ENCODE results near the gene AOAH. TPM values are rescaled to one million over a fixed set of nuclear protein-coding genes. Genes with fewer than 3 reads are reported as not detected.
"Not testable (repeated sequence)": the region's sequence is repeated elsewhere in the genome, so short reads cannot be mapped to it uniquely, and the experiment has no call there.

AOAH gene
- total RNA-seq, 1 donor from 2014 or later = 33.4 TPM

DNA sequence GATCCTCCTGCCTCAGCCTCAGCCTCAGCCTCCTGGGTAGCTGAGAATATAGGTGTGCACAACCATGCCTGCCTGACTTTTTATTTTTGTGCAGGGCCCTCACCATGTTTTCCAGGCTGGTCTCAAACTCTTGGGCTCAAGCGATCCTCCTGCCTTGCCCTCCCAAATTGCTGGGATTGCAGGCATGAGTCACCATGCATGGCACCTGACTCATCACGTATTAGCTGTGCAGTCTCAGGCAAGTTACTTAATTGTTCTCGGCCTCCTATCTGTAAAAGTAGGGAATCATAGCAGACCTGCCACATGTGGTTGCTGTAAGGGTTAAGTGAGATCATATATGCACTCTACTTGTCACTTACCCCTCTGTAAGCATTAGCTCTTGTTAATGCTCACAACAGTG is 217.5 kb downstream of the AOAH start:
- Mint-ChIP-seq H3K4me3 (ENCODE audit: low read depth) (no peak overlapping the region), H3K27ac (no peak overlapping the region), H3K36me3 (ENCODE audit: low read depth) (no peaks in the 10 kb centered on the region), H3K9me3 (peaks cover 3% of the 10 kb centered on the region), H3K27me3 (ENCODE audit: low read depth) (no peaks in the 10 kb centered on the region), H3K4me1 (ENCODE audit: low read depth) (no peaks in the 10 kb centered on the region)
- no peak for DNase-seq (ENCODE audit: low spot score)
- intact Hi-C loops (cut with micrococcal nuclease) = no loop called here

DNA sequence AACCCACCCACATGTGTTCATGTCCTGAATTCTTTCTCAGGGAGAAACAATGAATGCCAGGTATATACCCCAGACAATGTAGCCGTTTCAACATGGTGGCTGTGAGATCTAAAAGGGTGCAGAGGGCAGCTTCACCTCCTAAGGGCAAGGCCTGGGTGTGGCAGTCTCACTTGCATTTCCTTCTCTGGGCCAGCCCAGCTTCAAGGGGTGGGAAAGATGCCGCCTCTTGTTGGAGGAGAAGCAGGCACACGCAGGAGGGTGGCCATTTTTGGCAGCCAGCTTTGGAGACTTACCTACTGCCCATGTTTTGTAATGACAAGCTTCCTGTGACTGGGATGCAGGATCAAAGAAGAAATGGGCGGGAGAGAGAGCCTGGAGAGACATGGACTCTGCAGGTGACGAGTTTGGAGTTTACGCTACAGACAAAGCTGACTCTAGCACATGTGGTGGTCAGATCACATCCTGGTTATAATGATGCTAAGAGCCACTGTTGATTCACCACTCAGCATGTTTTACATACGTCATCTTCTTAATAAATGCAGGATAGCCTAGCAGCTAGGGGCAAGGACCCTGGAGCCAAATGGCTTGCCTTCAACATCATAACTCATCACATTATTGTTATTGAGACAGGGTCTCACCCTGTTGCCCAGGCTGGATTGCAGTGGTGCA is 218.0 kb downstream of the AOAH start:
- intact Hi-C loops (cut with micrococcal nuclease) = no loop called here
- Mint-ChIP-seq H3K27ac (no peak overlapping the region), H3K4me3 (ENCODE audit: low read depth) (no peak overlapping the region), H3K27me3 (ENCODE audit: low read depth) (no peaks in the 10 kb centered on the region), H3K4me1 (ENCODE audit: low read depth) (no peaks in the 10 kb centered on the region), H3K36me3 (ENCODE audit: low read depth) (no peaks in the 10 kb centered on the region), H3K9me3 (peaks cover 3% of the 10 kb centered on the region)
- no peak for DNase-seq (ENCODE audit: low spot score)

DNA sequence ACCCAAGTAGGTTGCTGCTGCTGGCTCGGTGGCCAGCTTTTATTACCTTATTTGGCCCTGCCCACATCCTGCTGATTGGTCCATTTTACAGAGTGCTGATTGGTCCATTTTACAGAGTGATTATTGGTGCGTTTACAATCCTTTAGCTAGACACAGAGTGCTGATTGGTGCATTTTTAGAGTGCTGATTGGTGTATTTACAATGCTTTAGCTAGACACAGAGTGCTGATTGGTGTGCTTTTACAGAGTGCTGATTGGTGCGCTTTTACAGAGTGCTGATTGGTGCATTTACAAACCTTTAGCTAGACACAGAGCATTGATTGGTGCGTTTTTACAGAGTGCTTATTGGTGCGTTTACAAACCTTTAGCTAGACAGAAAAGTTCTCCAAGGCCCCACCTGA is 219.7 kb downstream of the AOAH start:
- H3K27ac Mint-ChIP-seq; intact Hi-C loops (cut with micrococcal nuclease); H3K27me3 Mint-ChIP-seq (ENCODE audit: low read depth); H3K9me3 Mint-ChIP-seq; DNase-seq (ENCODE audit: low spot score); H3K36me3 Mint-ChIP-seq (ENCODE audit: low read depth); H3K4me3 Mint-ChIP-seq (ENCODE audit: low read depth); H3K4me1 Mint-ChIP-seq (ENCODE audit: low read depth): not testable (repeated sequence)

- intact Hi-C loops (cut with micrococcal nuclease); H3K36me3 Mint-ChIP-seq (ENCODE audit: low read depth); H3K4me1 Mint-ChIP-seq (ENCODE audit: low read depth): not testable (repeated sequence)
Measured at GRCh38 chr7:36504216-36504615, 220.1 kb downstream of the AOAH start.

DNA sequence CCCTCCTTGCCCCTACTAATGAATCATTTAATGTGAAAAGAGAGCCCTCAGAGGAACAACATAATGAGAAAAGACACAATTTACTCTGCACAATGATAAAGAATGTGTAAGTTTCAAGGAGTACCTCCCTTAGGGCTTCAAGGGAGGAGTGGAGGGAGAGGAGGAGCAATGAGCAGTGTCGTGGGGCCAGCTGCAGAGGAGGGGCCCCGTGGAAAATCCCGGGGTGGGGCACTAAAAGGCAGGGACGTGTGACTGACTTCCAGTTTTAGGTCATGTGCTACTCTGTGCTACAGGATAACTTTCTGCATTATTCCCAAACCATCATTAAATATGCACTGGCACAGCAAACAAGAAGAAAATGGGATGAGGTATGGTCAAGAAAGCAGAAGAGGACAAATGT is 226.5 kb downstream of the AOAH start:
- H3K9me3 Mint-ChIP-seq = no peaks in the 10 kb centered on the region
- no peak overlapping the region for H3K27ac Mint-ChIP-seq
- intact Hi-C loops (cut with micrococcal nuclease) = no loop called here
- H3K27me3 Mint-ChIP-seq (ENCODE audit: low read depth) = peaks cover 4% of the 10 kb centered on the region
- H3K4me1 Mint-ChIP-seq (ENCODE audit: low read depth) = no peaks in the 10 kb centered on the region
- DNase-seq (ENCODE audit: low spot score) = no peak
- H3K4me3 Mint-ChIP-seq (ENCODE audit: low read depth) = no peak overlapping the region
- H3K36me3 Mint-ChIP-seq (ENCODE audit: low read depth) = no peaks in the 10 kb centered on the region

More at GRCh38 chr7:36504216-36504615, 220.1 kb downstream of the AOAH start:
- H3K27ac Mint-ChIP-seq; H3K9me3 Mint-ChIP-seq; H3K4me3 Mint-ChIP-seq (ENCODE audit: low read depth); DNase-seq (ENCODE audit: low spot score); H3K27me3 Mint-ChIP-seq (ENCODE audit: low read depth): not testable (repeated sequence)

- H3K27ac Mint-ChIP-seq; H3K9me3 Mint-ChIP-seq; H3K27me3 Mint-ChIP-seq (ENCODE audit: low read depth); DNase-seq (ENCODE audit: low spot score); H3K4me3 Mint-ChIP-seq (ENCODE audit: low read depth); H3K36me3 Mint-ChIP-seq (ENCODE audit: low read depth); H3K4me1 Mint-ChIP-seq (ENCODE audit: low read depth); intact Hi-C loops (cut with micrococcal nuclease): not testable (repeated sequence)
Measured at GRCh38 chr7:36497176-36497575, 227.1 kb downstream of the AOAH start.

- no peak overlapping the region for H3K4me3 Mint-ChIP-seq (ENCODE audit: low read depth)
- intact Hi-C loops (cut with micrococcal nuclease) = no loop called here
- DNase-seq (ENCODE audit: low spot score) = no peak
Measured at GRCh38 chr7:36496576-36496975, 227.7 kb downstream of the AOAH start.

DNA sequence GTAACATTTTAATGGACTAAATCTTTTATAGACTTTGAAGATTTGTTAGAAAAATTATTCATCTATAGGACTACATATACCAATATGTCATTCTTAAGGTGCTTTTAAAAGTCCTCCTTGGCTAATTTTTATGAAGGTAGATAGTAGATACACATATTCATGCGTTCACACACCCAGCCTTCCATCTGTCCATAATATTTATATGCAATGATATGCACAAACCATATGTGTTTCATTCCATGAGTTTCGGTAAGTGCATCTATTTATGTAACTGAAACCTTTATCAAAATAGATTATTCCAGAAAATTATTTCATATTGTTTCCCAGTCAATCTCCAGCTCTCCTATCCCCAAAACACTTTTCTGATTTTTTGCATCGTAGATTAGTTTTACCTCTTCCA is 233.0 kb downstream of the AOAH start:
- Mint-ChIP-seq H3K4me1 (ENCODE audit: low read depth) (peaks cover 2% of the 10 kb centered on the region), H3K36me3 (ENCODE audit: low read depth) (peaks cover 6% of the 10 kb centered on the region), H3K27me3 (ENCODE audit: low read depth) (peaks cover 6% of the 10 kb centered on the region), H3K4me3 (ENCODE audit: low read depth) (no peak overlapping the region), H3K9me3 (peaks cover 11% of the 10 kb centered on the region), H3K27ac (no peak overlapping the region)
- no peak for DNase-seq (ENCODE audit: low spot score)
- intact Hi-C loops (cut with micrococcal nuclease) = no loop called here

More at GRCh38 chr7:36496576-36496975, 227.7 kb downstream of the AOAH start:
- Mint-ChIP-seq H3K27ac (no peak overlapping the region), H3K4me1 (ENCODE audit: low read depth) (no peaks in the 10 kb centered on the region), H3K27me3 (ENCODE audit: low read depth) (peaks cover 4% of the 10 kb centered on the region), H3K9me3 (no peaks in the 10 kb centered on the region), H3K36me3 (ENCODE audit: low read depth) (no peaks in the 10 kb centered on the region)

- H3K9me3 Mint-ChIP-seq = peaks cover 11% of the 10 kb centered on the region
- H3K27ac Mint-ChIP-seq = no peak overlapping the region
- H3K4me3 Mint-ChIP-seq (ENCODE audit: low read depth) = no peak overlapping the region
- peaks cover 6% of the 10 kb centered on the region for H3K36me3 Mint-ChIP-seq (ENCODE audit: low read depth)
- H3K27me3 Mint-ChIP-seq (ENCODE audit: low read depth) = peaks cover 6% of the 10 kb centered on the region
- no peak for DNase-seq (ENCODE audit: low spot score)
- H3K4me1 Mint-ChIP-seq (ENCODE audit: low read depth) = peaks cover 2% of the 10 kb centered on the region
- intact Hi-C loops (cut with micrococcal nuclease) = no loop called here
Measured at GRCh38 chr7:36490419-36490830, 233.9 kb downstream of the AOAH start.

DNA sequence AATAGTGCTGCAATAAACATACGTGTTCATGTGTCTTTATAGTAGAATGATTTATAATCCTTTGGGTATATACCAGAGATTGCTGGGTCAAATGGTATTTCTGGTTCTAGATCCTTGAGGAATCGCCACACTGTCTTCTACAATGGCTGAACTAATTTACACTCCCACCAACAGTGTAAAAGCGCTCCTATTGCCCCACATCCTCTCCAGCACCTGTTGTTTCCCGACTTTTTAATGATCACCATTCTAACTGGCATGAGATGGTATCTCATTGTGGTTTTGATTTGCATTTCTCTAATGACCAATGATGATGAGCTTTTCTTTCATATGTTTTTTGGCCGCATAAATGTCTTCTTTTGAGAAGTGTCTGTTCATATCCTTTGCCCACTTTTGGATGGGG is 235.6 kb downstream of the AOAH start:
- H3K4me1 Mint-ChIP-seq (ENCODE audit: low read depth); H3K36me3 Mint-ChIP-seq (ENCODE audit: low read depth); H3K4me3 Mint-ChIP-seq (ENCODE audit: low read depth); H3K27ac Mint-ChIP-seq; H3K27me3 Mint-ChIP-seq (ENCODE audit: low read depth); DNase-seq (ENCODE audit: low spot score): not testable (repeated sequence)
- intact Hi-C loops (cut with micrococcal nuclease) = loop anchor here (10.0 kb wide), 1 partner anchor 476 kb away; no protein-coding TSS in a partner anchor
- peaks cover 11% of the 10 kb centered on the region for H3K9me3 Mint-ChIP-seq

DNA sequence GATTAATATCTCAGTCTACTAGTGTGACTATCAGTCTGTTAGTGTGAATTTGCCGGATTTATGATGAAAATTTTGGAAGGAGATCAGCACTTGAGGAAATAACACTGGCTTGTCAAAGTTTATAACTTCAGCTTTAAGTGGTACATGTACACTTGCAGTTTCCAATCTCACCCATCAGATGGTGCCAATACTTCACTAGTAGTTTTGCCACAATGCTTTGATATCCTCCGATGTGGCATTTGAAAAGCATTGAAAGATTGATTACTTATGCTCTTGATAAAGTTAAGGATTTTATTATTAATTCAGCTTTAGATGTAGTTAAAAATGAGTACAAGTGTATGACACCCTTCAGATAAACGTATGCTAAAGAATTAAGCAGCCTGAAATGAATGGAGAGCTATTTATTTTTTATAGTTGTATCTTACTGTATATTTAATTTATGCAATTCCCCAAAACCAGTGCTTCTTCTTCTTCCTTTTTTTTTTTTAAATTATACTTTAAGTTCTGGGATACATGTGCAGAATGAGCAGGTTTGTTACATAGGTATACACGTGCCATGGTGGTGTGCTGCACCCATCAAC is 236.4 kb downstream of the AOAH start:
- intact Hi-C loops (cut with micrococcal nuclease) = loop anchor here (1.0 to 10.0 kb wide), 4 partner anchors 183 to 711 kb away; no protein-coding TSS in a partner anchor
- Mint-ChIP-seq H3K9me3 (peaks cover 11% of the 10 kb centered on the region), H3K36me3 (ENCODE audit: low read depth) (peaks cover 6% of the 10 kb centered on the region), H3K4me3 (ENCODE audit: low read depth) (no peak overlapping the region), H3K27me3 (ENCODE audit: low read depth) (peaks cover 2% of the 10 kb centered on the region), H3K27ac (no peak overlapping the region), H3K4me1 (ENCODE audit: low read depth) (peaks cover 10% of the 10 kb centered on the region)
- no peak for DNase-seq (ENCODE audit: low spot score)

DNA sequence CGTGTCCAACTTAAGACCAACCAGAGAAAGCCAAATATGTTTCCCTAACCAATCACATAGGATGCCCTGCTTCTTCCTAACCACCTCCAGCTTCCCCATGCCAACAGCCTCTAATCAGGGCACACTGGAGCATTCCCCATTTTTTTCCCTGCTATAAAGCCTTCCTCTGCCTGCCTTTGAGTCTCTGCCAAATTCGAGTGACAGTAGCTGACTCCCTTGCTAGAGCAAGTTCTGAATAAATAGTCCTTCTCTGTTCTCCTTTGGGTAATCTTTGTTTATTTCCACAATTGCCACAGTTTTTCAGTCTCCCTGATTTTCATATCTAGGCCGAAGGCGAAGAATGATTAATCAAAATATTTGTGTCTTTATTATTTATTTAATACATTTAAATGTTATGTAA is 238.0 kb downstream of the AOAH start:
- H3K4me3 Mint-ChIP-seq (ENCODE audit: low read depth) = no peak overlapping the region
- peaks cover 18% of the 10 kb centered on the region for H3K9me3 Mint-ChIP-seq
- peaks cover 2% of the 10 kb centered on the region for H3K27me3 Mint-ChIP-seq (ENCODE audit: low read depth)

GRCh38 chr7:36484265-36484664 is 240.0 kb downstream of the AOAH start:
- H3K4me3 Mint-ChIP-seq (ENCODE audit: low read depth) = no peak overlapping the region
- no peaks in the 10 kb centered on the region for H3K27me3 Mint-ChIP-seq (ENCODE audit: low read depth)
- H3K27ac Mint-ChIP-seq = no peak overlapping the region
- no peak for DNase-seq (ENCODE audit: low spot score)
- H3K36me3 Mint-ChIP-seq (ENCODE audit: low read depth) = peaks cover 12% of the 10 kb centered on the region
- H3K4me1 Mint-ChIP-seq (ENCODE audit: low read depth) = peaks cover 10% of the 10 kb centered on the region
- intact Hi-C loops (cut with micrococcal nuclease) = loop anchor here (10.0 kb wide), 1 partner anchor 481 kb away; no protein-coding TSS in a partner anchor
- H3K9me3 Mint-ChIP-seq = peaks cover 37% of the 10 kb centered on the region

More for the DNA sequence above, 238.0 kb downstream of the AOAH start:
- intact Hi-C loops (cut with micrococcal nuclease) = loop anchor here (10.0 kb wide), 1 partner anchor 478 kb away; no protein-coding TSS in a partner anchor
- Mint-ChIP-seq H3K36me3 (ENCODE audit: low read depth) (peaks cover 12% of the 10 kb centered on the region), H3K4me1 (ENCODE audit: low read depth) (peaks cover 10% of the 10 kb centered on the region), H3K27ac (no peak overlapping the region)
- no peak for DNase-seq (ENCODE audit: low spot score)
